NCI-H146 (cell line): Measurements from ENCODE around the gene HS6ST2.

ENCODE experiments used
- DNase-seq: peaks from one replicate; lab custom pipeline; 2025; lab: John Stamatoyannopoulos, UW

HS6ST2 gene

GRCh38 chrX:132612821-132613564 lies 345.4 kb downstream of the HS6ST2 start:
- peak; percentile 30 for DNase-seq

GRCh38 chrX:132610536-132610935 lies 347.9 kb downstream of the HS6ST2 start:
- DNase-seq: no peak

- DNase-seq: no peak
Measured at GRCh38 chrX:132609362-132609848, 349.0 kb downstream of the HS6ST2 start.

GRCh38 chrX:132603700-132604286 lies 354.6 kb downstream of the HS6ST2 start:
- DNase-seq: no peak

- DNase-seq: no peak
Measured at GRCh38 chrX:132602701-132603100, 355.7 kb downstream of the HS6ST2 start.

- DNase-seq: no peak
Measured at GRCh38 chrX:132594999-132595398, 363.4 kb downstream of the HS6ST2 start.

- DNase-seq: no peak
Measured at GRCh38 chrX:132594129-132594528, 364.3 kb downstream of the HS6ST2 start.

- peak; percentile 75 for DNase-seq
Measured at GRCh38 chrX:132592880-132593279, 365.5 kb downstream of the HS6ST2 start.

- DNase-seq: peak; percentile 92
Measured at GRCh38 chrX:132591719-132592275, 366.6 kb downstream of the HS6ST2 start.

GRCh38 chrX:132590350-132591026 lies 367.9 kb downstream of the HS6ST2 start:
- DNase-seq: peak; percentile 67

GRCh38 chrX:132584936-132585335 lies 373.5 kb downstream of the HS6ST2 start:
- DNase-seq: no peak

GRCh38 chrX:132576939-132577338 lies 381.5 kb downstream of the HS6ST2 start:
- DNase-seq: peak; percentile 51
